ENCODE measurements around the gene NR1I2.
A peak's percentile ranks its signal among the peaks of the same experiment; 100 is the strongest.

The NR1I2 gene

GRCh38 chr3:119779731-119780383 is 2.0 kb upstream of the NR1I2 start:
- no peak for DNase-seq (ENCODE audit: low spot score)

- no peak for DNase-seq (ENCODE audit: low spot score)
Observed at GRCh38 chr3:119782460-119782859, 559 bp downstream of the NR1I2 start.

GRCh38 chr3:119783255-119783654 is 1.4 kb downstream of the NR1I2 start:
- no peak for DNase-seq (ENCODE audit: low spot score)

- DNase-seq (ENCODE audit: low spot score), result no peak
Observed at GRCh38 chr3:119783883-119784282, 2.0 kb downstream of the NR1I2 start.

- no peak for DNase-seq (ENCODE audit: low spot score)
Observed at GRCh38 chr3:119786409-119786808, 4.5 kb downstream of the NR1I2 start.

GRCh38 chr3:119790369-119790768 is 8.5 kb downstream of the NR1I2 start:
- DNase-seq (ENCODE audit: low spot score), result no peak

- no peak for DNase-seq (ENCODE audit: low spot score)
Observed at GRCh38 chr3:119792270-119792669, 10.4 kb downstream of the NR1I2 start.

- no peak for DNase-seq (ENCODE audit: low spot score)
Observed at GRCh38 chr3:119794401-119794800, 12.5 kb downstream of the NR1I2 start.

- DNase-seq (ENCODE audit: low spot score), result peak; percentile 67
Observed at GRCh38 chr3:119794971-119795612, 13.2 kb downstream of the NR1I2 start.

- no peak for DNase-seq (ENCODE audit: low spot score)
Observed at GRCh38 chr3:119795849-119796248, 13.9 kb downstream of the NR1I2 start.

GRCh38 chr3:119796368-119796767 is 14.5 kb downstream of the NR1I2 start:
- no peak for DNase-seq (ENCODE audit: low spot score)

- DNase-seq (ENCODE audit: low spot score), result no peak
Observed at GRCh38 chr3:119796785-119797184, 14.9 kb downstream of the NR1I2 start.

- DNase-seq (ENCODE audit: low spot score), result no peak
Observed at GRCh38 chr3:119800844-119801243, 18.9 kb downstream of the NR1I2 start.

GRCh38 chr3:119808244-119808643 is 26.3 kb downstream of the NR1I2 start:
- DNase-seq (ENCODE audit: low spot score), result no peak

- no peak for DNase-seq (ENCODE audit: low spot score)
Observed at GRCh38 chr3:119808843-119809242, 26.9 kb downstream of the NR1I2 start.

- DNase-seq (ENCODE audit: low spot score), result no peak
Observed at GRCh38 chr3:119809249-119810017, 27.5 kb downstream of the NR1I2 start.

- no peak for DNase-seq (ENCODE audit: low spot score)
Observed at GRCh38 chr3:119810018-119810435, 28.1 kb downstream of the NR1I2 start.

GRCh38 chr3:119812491-119813058 is 30.7 kb downstream of the NR1I2 start:
- no peak for DNase-seq (ENCODE audit: low spot score)

GRCh38 chr3:119815716-119816115 is 33.8 kb downstream of the NR1I2 start:
- DNase-seq (ENCODE audit: low spot score), result no peak

GRCh38 chr3:119817071-119817470 is 35.2 kb downstream of the NR1I2 start:
- DNase-seq (ENCODE audit: low spot score), result no peak

GRCh38 chr3:119817583-119818363 is 35.9 kb downstream of the NR1I2 start:
- no peak for DNase-seq (ENCODE audit: low spot score)

GRCh38 chr3:119818937-119819336 is 37.0 kb downstream of the NR1I2 start:
- DNase-seq (ENCODE audit: low spot score), result no peak
